GM12878 (cell line): ENCODE data around the gene CST8. TPM values are rescaled to one million over a fixed set of nuclear protein-coding genes. Genes with fewer than 3 reads are reported as not detected.

Experiments used
- ATAC-seq: fragments of 200-7000 bp; cut with Tn5 transposase; 3 replicates; pipeline ENCODE4 v1.9.1; 2020; ENCODE audit warnings: mild to moderate bottlenecking, moderate library complexity
- Bru-seq: library from RNA; stranded (reverse); fragments of 400-500 nt; gene quantifications from one replicate; lab custom pipeline; 2021; lab: Mats Ljungman, UMichigan
- BruChase-seq, 2 experiments: library from RNA; stranded (reverse); fragments of 400-500 nt; gene quantifications; one replicate each; lab custom pipeline; 2021; lab: Mats Ljungman, UMichigan
- BruUV-seq: library from RNA; stranded (reverse); fragments of 400-500 nt; replicated peaks from 2 replicates; lab custom pipeline; 2021; lab: Mats Ljungman, UMichigan
- CTCF ChIA-PET: fragments of 300-600 bp; sonication (Branson Sonifier 250); formaldehyde crosslinking; extraction: SDS; loops from one replicate; lab custom pipeline; 2021; ENCODE audit warnings: inconsistent platforms; lab: Yijun Ruan, JAX
- POLR2A ChIA-PET: fragments of 350-600 bp; formaldehyde crosslinking; extraction: SDS; loops from one replicate; lab custom pipeline; 2021; ENCODE audit warnings: inconsistent platforms; lab: Charles Lee
- RAD21 ChIA-PET: fragments of 300-600 bp; sonication (Branson Sonifier 250); formaldehyde crosslinking; loops from one replicate; lab custom pipeline; 2023; ENCODE audit warnings: antibody characterized with exemption; ENCODE audit not compliant: unreplicated experiment; lab: Charles Lee
- SMC1A ChIA-PET: fragments of 300-600 bp; sonication (Branson Sonifier 250); formaldehyde crosslinking; loops from one replicate; lab custom pipeline; 2023; ENCODE audit not compliant: unreplicated experiment, uncharacterized antibody; lab: Charles Lee
- DNase-seq: peaks from one replicate; pipeline ENCODE4 v3.0.0-alpha.2; 2011; ENCODE audit warnings: low read depth, low spot score
- FAIRE-seq: peaks from 3 replicates; lab custom pipeline; 2011; peaks lifted over from hg19 to GRCh38; lab: Jason Lieb, UNC
- H2AFZ ChIP-seq: 2 replicates; pipeline ENCODE4 v1.6.0; 2011; ENCODE audit warnings: low read depth, low read length, control low read depth; ENCODE audit not compliant: control insufficient read depth
- H3K27ac ChIP-seq: 2 replicates; pipeline ENCODE4 v1.5.1; 2011; ENCODE audit warnings: control low read depth; ENCODE audit not compliant: control insufficient read depth, insufficient read depth
- H3K27me3 ChIP-seq, 2 experiments: replicated peaks in 1 of 2; 2 replicates each; pipeline versions ENCODE4 v1.6.0 to v1.6.1; 2011; ENCODE audit warnings: low read length in 1 of 2; ENCODE audit not compliant: control insufficient read depth in 2 of 2, insufficient read depth in 2 of 2
- H3K36me3 ChIP-seq, 2 experiments: 2 replicates each; pipeline ENCODE4 v1.5.1; 2011; ENCODE audit warnings: low read length in 1 of 2; ENCODE audit not compliant: control insufficient read depth in 2 of 2, insufficient read depth in 2 of 2
- H3K4me1 ChIP-seq: 2 replicates; pipeline ENCODE4 v1.6.1; 2011; ENCODE audit warnings: mild to moderate bottlenecking, low read length, moderate library complexity, mixed read lengths; ENCODE audit not compliant: control insufficient read depth, insufficient read depth
- H3K4me2 ChIP-seq: 2 replicates; pipeline ENCODE4 v1.6.0; 2011; ENCODE audit warnings: control low read depth; ENCODE audit not compliant: control insufficient read depth, insufficient read depth
- H3K4me3 ChIP-seq: fragments of 200-600 bp; sonication (generic); 2 replicates; pipeline ENCODE4 v1.5.1; 2016
- H3K79me2 ChIP-seq: 2 replicates; pipeline ENCODE4 v1.6.0; 2011; ENCODE audit warnings: low read length; ENCODE audit not compliant: control insufficient read depth, insufficient read depth
- H3K9ac ChIP-seq: 2 replicates; pipeline ENCODE4 v1.8.0; 2011; ENCODE audit warnings: low read length, control low read depth, mixed read lengths; ENCODE audit not compliant: control insufficient read depth, insufficient read depth
- H3K9me3 ChIP-seq: replicated peaks from 3 replicates; pipeline ENCODE4 v1.5.1; 2011; ENCODE audit warnings: mild to moderate bottlenecking, low read length; ENCODE audit not compliant: control insufficient read depth, insufficient read depth
- H4K20me1 ChIP-seq: 2 replicates; pipeline ENCODE4 v1.6.0; 2011; ENCODE audit not compliant: control insufficient read depth, insufficient read depth
- GABPA ChIP-seq: IDR thresholded peaks from 2 replicates; pipeline ENCODE4 v1.6.1; 2014; ENCODE audit warnings: antibody characterized with exemption, low read depth, mild to moderate bottlenecking, inconsistent platforms
- IKZF1 ChIP-seq: fragments of 450-650 bp; conservative IDR thresholded peaks from 2 replicates; pipeline ENCODE4 v1.6.1; 2017; ENCODE audit warnings: antibody characterized with exemption, mild to moderate bottlenecking
- IRF3 ChIP-seq: fragments of 450-650 bp; IDR thresholded peaks from 2 replicates; pipeline ENCODE4 v1.6.1; 2014; ENCODE audit warnings: mild to moderate bottlenecking
- MYB ChIP-seq: fragments of 150-350 bp; IDR thresholded peaks from 2 replicates; pipeline ENCODE4 v1.6.1; 2014; ENCODE audit warnings: mild to moderate bottlenecking, low read depth, low read length, borderline replicate concordance
- NFIC ChIP-seq: IDR thresholded peaks from 2 replicates; pipeline ENCODE4 v1.6.1; 2012; ENCODE audit warnings: low read depth, mild to moderate bottlenecking, inconsistent platforms, low read length, moderate library complexity
- NFXL1 ChIP-seq: fragments of 450-650 bp; IDR thresholded peaks from 2 replicates; pipeline ENCODE4 v1.6.1; 2017; ENCODE audit warnings: antibody characterized with exemption, mild to moderate bottlenecking, borderline replicate concordance
- RB1 ChIP-seq: fragments of 450-650 bp; formaldehyde crosslinking; IDR thresholded peaks from 2 replicates; pipeline ENCODE4 v1.6.1; 2017; ENCODE audit warnings: mild to moderate bottlenecking, borderline replicate concordance
- RFX5 ChIP-seq: IDR thresholded peaks from 2 replicates; pipeline ENCODE4 v1.6.1; 2011; ENCODE audit warnings: low read depth, low read length, improper control_type of control experiment
- SIX5 ChIP-seq: IDR thresholded peaks from 2 replicates; pipeline ENCODE4 v1.6.1; 2011; ENCODE audit warnings: mild to moderate bottlenecking, low read depth, low read length, moderate library complexity; ENCODE audit not compliant: severe bottlenecking
- SRF ChIP-seq, 2 experiments: IDR thresholded peaks; 2 replicates each; pipeline ENCODE4 v1.6.1; 2011; ENCODE audit warnings: low read depth in 2 of 2, low read length in 2 of 2, mild to moderate bottlenecking in 1 of 2, moderate library complexity in 1 of 2
- whole genome bisulfite sequencing: methylation state at CpG from one replicate; pipeline ENCODE4 v1.1.6; 2016; ENCODE audit warnings: low lambda C conversion rate; ENCODE audit not compliant: insufficient replicate concordance, insufficient coverage; ENCODE audit errors: missing lambda C conversion rate; 5-methylcytosine and 5-hydroxymethylcytosine counted together
- in situ Hi-C: fragments of 300-500 bp; cut with MboI; formaldehyde crosslinking; loops from 9 replicates; pipeline ENCODE4 v1.14.3; 2018; ENCODE audit warnings: mixed read lengths
- intact Hi-C: fragments of 100-400 bp; cut with micrococcal nuclease; formaldehyde crosslinking; loops from one replicate; pipeline ENCODE4 v1.14.2; 2022; ENCODE audit not compliant: unreplicated experiment
- long read RNA-seq, 2 experiments: library from polyadenylated mRNA; unstranded; transcript quantifications; one replicate each; pipeline ENCODE4 v2.0.0, GENCODE V29; 2019 to 2020
- polyA minus RNA-seq, 3 experiments: library from RNA; depleted of rRNA, polyadenylated mRNA; stranded (reverse); fragments of >200 nt; gene quantifications; 2 replicates each; pipeline ENCODE4 v1.2.3, GENCODE V29; 2011
- polyA plus RNA-seq, 11 experiments: library from polyadenylated mRNA; depleted of rRNA in 4 of 11; unstranded in 6 of 11; stranded (reverse) in 5 of 11; fragments of >200 nt; fragmentation: Nextera tagmentation in 4 of 11; fragmentation: Illumina TruSeq in 1 of 11; extraction: Ambion mirVana in 4 of 11; extraction: Trizol in 1 of 11; gene quantifications; 1 replicate in 1 of 11; 2 replicates in 10 of 11; pipeline versions ENCODE4 v1.2.1 to v1.2.3, GENCODE V29; 2011 to 2016; ENCODE audit warnings: inconsistent platforms in 2 of 11, missing spikeins in 2 of 11, low read depth in 1 of 11
- total RNA-seq, 4 experiments: library from RNA; depleted of rRNA in 3 of 4; stranded (reverse); fragments of >200 nt in 3 of 4; fragmentation: Illumina TruSeq in 1 of 4; extraction: Trizol in 1 of 4; gene quantifications; 2 replicates each; pipeline versions ENCODE4 v1.2.1 to v1.2.3, GENCODE V29; 2013 to 2021
- TF ChIP-seq, protein P1 (sequence below): fragments of 450-650 bp; IDR thresholded peaks from 2 replicates; pipeline ENCODE4 v1.6.1; 2017; ENCODE audit warnings: mild to moderate bottlenecking, moderate library complexity

The CST8 gene
- total RNA-seq (2013; cell fraction: nucleolus; rRNA removed), result not detected in 2 replicates
- not detected in 2 replicates for total RNA-seq (2014; rRNA removed)
- total RNA-seq (2014; rRNA removed; fragmentation: Illumina TruSeq; extraction: Trizol), result not detected in 2 replicates
- not detected in 2 replicates for total RNA-seq (2021)
- not detected for polyA plus RNA-seq (2011; ENCODE audit: low read depth)
- polyA plus RNA-seq (2011; rRNA removed), result not detected in 2 replicates
- polyA plus RNA-seq (2011; cell fraction: cytosol; rRNA removed), result not detected in 2 replicates
- polyA plus RNA-seq (2011; cell fraction: nucleus; rRNA removed), result not detected in 2 replicates
- polyA plus RNA-seq (2012), result not detected in 2 replicates
- not detected in 2 replicates for polyA plus RNA-seq (2014; fragmentation: Illumina TruSeq; extraction: Trizol)
- not detected for polyA plus RNA-seq (2014; fragmentation: Nextera tagmentation; extraction: Ambion mirVana)
- not detected in 2 replicates for polyA plus RNA-seq (2014; rRNA removed)
- not detected for polyA plus RNA-seq (2016; fragmentation: Nextera tagmentation; extraction: Ambion mirVana)
- not detected in 2 replicates for polyA minus RNA-seq (2011; rRNA and poly(A)+ RNA removed)
- not detected in 2 replicates for polyA minus RNA-seq (2011; cell fraction: cytosol; rRNA and poly(A)+ RNA removed)
- polyA minus RNA-seq (2011; cell fraction: nucleus; rRNA and poly(A)+ RNA removed), result not detected in 2 replicates
- not detected for Bru-seq, nascent RNA
- not detected for BruChase-seq, experiment 1, labeled RNA remaining after a 6-hour chase
- not detected for BruChase-seq, experiment 2, labeled RNA remaining after a 2-hour chase
- long read RNA-seq, experiment 1, result 0 reads
- long read RNA-seq, experiment 2, result 0 reads

GRCh38 chr20:23490817-23491216 lies at the start of gene CST8:
CST8 (plus strand) TSS chr20:23491117; CDS start chr20:23491668, 551 bp downstream.
- Histone ChIP-seq H2AFZ (no peak within 1 kb of the TSS), H3K36me3 (no peaks in the 10 kb centered on the region), H3K27me3 (no peaks in the 10 kb centered on the region), H3K4me3 (no peak within 1 kb of the TSS), H4K20me1 (no peaks in the 10 kb centered on the region), H3K4me1 (peaks cover 4% of the 10 kb centered on the region; the same call in 1 of the 2 replicates), H3K4me2 (no peak within 1 kb of the TSS), H3K9ac (no peak within 1 kb of the TSS), H3K9me3 (no peaks in the 10 kb centered on the region; the same call in 1 of the 3 replicates), H3K27ac (no peak within 1 kb of the TSS), H3K79me2 (no peaks in the 10 kb centered on the region)
- POLR2A ChIA-PET, result no interaction called here
- SMC1A ChIA-PET, result no interaction called here
- no peak for TF ChIP-seq MYB
- no peak for TF ChIP-seq SRF (IDR thresholded peaks at IDR 0.05; ENCODE audit: low read depth in 2 of 2, low read length in 2 of 2)
- TF ChIP-seq NFXL1, result no peak
- TF ChIP-seq NFIC, result no peak
- no peak for TF ChIP-seq IKZF1
- no peak for TF ChIP-seq RB1
- TF ChIP-seq, protein P1, sequence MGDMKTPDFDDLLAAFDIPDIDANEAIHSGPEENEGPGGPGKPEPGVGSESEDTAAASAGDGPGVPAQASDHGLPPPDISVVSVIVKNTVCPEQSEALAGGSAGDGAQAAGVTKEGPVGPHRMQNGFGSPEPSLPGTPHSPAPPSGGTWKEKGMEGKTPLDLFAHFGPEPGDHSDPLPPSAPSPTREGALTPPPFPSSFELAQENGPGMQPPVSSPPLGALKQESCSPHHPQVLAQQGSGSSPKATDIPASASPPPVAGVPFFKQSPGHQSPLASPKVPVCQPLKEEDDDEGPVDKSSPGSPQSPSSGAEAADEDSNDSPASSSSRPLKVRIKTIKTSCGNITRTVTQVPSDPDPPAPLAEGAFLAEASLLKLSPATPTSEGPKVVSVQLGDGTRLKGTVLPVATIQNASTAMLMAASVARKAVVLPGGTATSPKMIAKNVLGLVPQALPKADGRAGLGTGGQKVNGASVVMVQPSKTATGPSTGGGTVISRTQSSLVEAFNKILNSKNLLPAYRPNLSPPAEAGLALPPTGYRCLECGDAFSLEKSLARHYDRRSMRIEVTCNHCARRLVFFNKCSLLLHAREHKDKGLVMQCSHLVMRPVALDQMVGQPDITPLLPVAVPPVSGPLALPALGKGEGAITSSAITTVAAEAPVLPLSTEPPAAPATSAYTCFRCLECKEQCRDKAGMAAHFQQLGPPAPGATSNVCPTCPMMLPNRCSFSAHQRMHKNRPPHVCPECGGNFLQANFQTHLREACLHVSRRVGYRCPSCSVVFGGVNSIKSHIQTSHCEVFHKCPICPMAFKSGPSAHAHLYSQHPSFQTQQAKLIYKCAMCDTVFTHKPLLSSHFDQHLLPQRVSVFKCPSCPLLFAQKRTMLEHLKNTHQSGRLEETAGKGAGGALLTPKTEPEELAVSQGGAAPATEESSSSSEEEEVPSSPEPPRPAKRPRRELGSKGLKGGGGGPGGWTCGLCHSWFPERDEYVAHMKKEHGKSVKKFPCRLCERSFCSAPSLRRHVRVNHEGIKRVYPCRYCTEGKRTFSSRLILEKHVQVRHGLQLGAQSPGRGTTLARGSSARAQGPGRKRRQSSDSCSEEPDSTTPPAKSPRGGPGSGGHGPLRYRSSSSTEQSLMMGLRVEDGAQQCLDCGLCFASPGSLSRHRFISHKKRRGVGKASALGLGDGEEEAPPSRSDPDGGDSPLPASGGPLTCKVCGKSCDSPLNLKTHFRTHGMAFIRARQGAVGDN, result no peak
- no peak for TF ChIP-seq SIX5
- TF ChIP-seq GABPA, result no peak
- no peak for TF ChIP-seq RFX5
- TF ChIP-seq IRF3, result no peak
- CTCF ChIA-PET, result no interaction called here
- DNase-seq, result no peak
- no peak for FAIRE-seq
- ATAC-seq, result no peak
- in situ Hi-C loops, result no loop called here
- RAD21 ChIA-PET, result no interaction called here
- WGBS, result 36% methylated on average over 5 of the region's 5 CpGs
- intact Hi-C loops, result no loop called here
- BruUV-seq, result no TSS peak
